ENCODE results near the gene ENSA. TPM values are rescaled to one million over a fixed set of nuclear protein-coding genes. Genes with fewer than 3 reads are reported as not detected.

The ENSA gene
- total RNA-seq (100 to 1,000 TPM; 108 to 158 (median 110) TPM), total RNA-seq (97.7 to 190 (median 156) reads per million in 29 experiments)
- total RNA-seq (2013) = 124 TPM

GRCh38 chr1:150629115-150629928 lies at the start of gene ENSA:
TSS of gene ENSA (minus strand) at chr1:150629612. CDS start at chr1:150629470, 142 bp downstream.
- CTCF ChIA-PET = interaction anchor here in 1 of 2 donors (0.5 to 3.2 kb wide), 15 partner anchors 8 to 558 kb away, joined by 3 to 37 read pairs (median 4); partner anchors contain the start of genes FALEC, GOLPH3L and MCL1

GRCh38 chr1:150678988-150679387 lies 49.6 kb upstream of the ENSA start:
- no CpG with 5 or more reads among the region's 1 CpG for WGBS (ENCODE audit: insufficient coverage)
- H3K36me3 ChIP-seq (ENCODE audit: control insufficient read depth in 2 of 2, extremely low read depth in 1 of 2, insufficient read depth in 1 of 2, low read length in 1 of 2) = peaks cover 0 to 10% of the 10 kb centered on the region in 2 donors
- no peak for ATAC-seq (replicated peaks in 1 of 4)
- no peak overlapping the region for H3K27ac Mint-ChIP-seq
- H3K36me3 Mint-ChIP-seq = peaks cover 31% of the 10 kb centered on the region
- H3K4me1 Mint-ChIP-seq = peaks cover 9 to 19% (median 14%) of the 10 kb centered on the region in 3 donors
- H3K9me3 Mint-ChIP-seq = no peaks in the 10 kb centered on the region
- ChIA-PET CTCF (no interaction called here), POLR2A (no interaction called here)
- H3K4me3 ChIP-seq (ENCODE audit: control insufficient read depth in 1 of 2, extremely low read depth in 1 of 2, low read length in 1 of 2) = no peak overlapping the region
- no peaks in the 10 kb centered on the region for H3K9me3 ChIP-seq
- no peak overlapping the region for H3K4me3 Mint-ChIP-seq
- no peak overlapping the region for H3K27ac ChIP-seq (ENCODE audit: low read length)
- H3K27me3 Mint-ChIP-seq = no peaks in the 10 kb centered on the region
- peaks cover 2 to 3% of the 10 kb centered on the region in 2 experiments for H3K4me1 ChIP-seq (ENCODE audit: control insufficient read depth in 1 of 2, extremely low read depth in 1 of 2, insufficient read depth in 2 of 2, low read length in 2 of 2)
- DNase-seq = no peak
- H3K27me3 ChIP-seq (replicated peaks in 1 of 2; ENCODE audit: control insufficient read depth in 2 of 2, extremely low read depth in 1 of 2, insufficient read depth in 2 of 2, low read length in 1 of 2) = no peaks in the 10 kb centered on the region

More at GRCh38 chr1:150629115-150629928, at the start of gene ENSA:
- Histone ChIP-seq H3K9me3 (no peaks in the 10 kb centered on the region), H3K4me1 (ENCODE audit: control insufficient read depth in 1 of 2, extremely low read depth in 1 of 2, insufficient read depth in 2 of 2, low read length in 2 of 2) (peaks cover 12 to 18% of the 10 kb centered on the region in 2 experiments), H3K27ac (ENCODE audit: low read length) (peak within 1 kb of the TSS; percentile 97), H3K36me3 (ENCODE audit: control insufficient read depth in 2 of 2, extremely low read depth in 1 of 2, insufficient read depth in 1 of 2, low read length in 1 of 2) (peaks cover 5 to 32% of the 10 kb centered on the region in 2 donors), H3K27me3 (replicated peaks in 1 of 2; ENCODE audit: control insufficient read depth in 2 of 2, extremely low read depth in 1 of 2, insufficient read depth in 2 of 2, low read length in 1 of 2) (no peaks in the 10 kb centered on the region), H3K4me3 (ENCODE audit: control insufficient read depth in 1 of 2, extremely low read depth in 1 of 2, low read length in 1 of 2) (peak within 1 kb of the TSS; percentile 76 to 96)
- peak within 1 kb of the TSS in 1 of 2 donors; percentile 65 for H3K27ac Mint-ChIP-seq
- WGBS (ENCODE audit: insufficient coverage) = 0% methylated on average over 28 of the region's 49 CpGs
- H3K4me1 Mint-ChIP-seq = peaks cover 0 to 19% (median 17%) of the 10 kb centered on the region in 3 donors
- ATAC-seq (replicated peaks in 1 of 4) (peak; percentile 86 to 93 (median 91)), DNase-seq (peak; percentile 91 to 99 (median 97))
- no peaks in the 10 kb centered on the region for H3K27me3 Mint-ChIP-seq
- H3K36me3 Mint-ChIP-seq = peaks cover 31% of the 10 kb centered on the region
- no peaks in the 10 kb centered on the region for H3K9me3 Mint-ChIP-seq
- no peak within 1 kb of the TSS for H3K4me3 Mint-ChIP-seq
- POLR2A ChIA-PET = interaction anchor here (0.5 to 3.3 kb wide), 23 partner anchors 9 to 272 kb away, joined by 3 to 32 read pairs (median 4); partner anchors contain the start of genes GOLPH3L (in 1 of the 2) and MCL1 (in 1 of the 2)

- no peak overlapping the region for H3K27ac ChIP-seq (ENCODE audit: low read length)
- DNase-seq = no peak
- Mint-ChIP-seq H3K27me3 (no peaks in the 10 kb centered on the region), H3K4me3 (no peak overlapping the region), H3K9me3 (no peaks in the 10 kb centered on the region), H3K4me1 (peaks cover 0 to 8% (median 8%) of the 10 kb centered on the region in 3 donors), H3K27ac (no peak overlapping the region), H3K36me3 (peaks cover 10% of the 10 kb centered on the region)
- no peak overlapping the region for H3K4me3 ChIP-seq (ENCODE audit: control insufficient read depth in 1 of 2, extremely low read depth in 1 of 2, low read length in 1 of 2)
- peaks cover 1 to 10% of the 10 kb centered on the region in 2 donors for H3K36me3 ChIP-seq (ENCODE audit: control insufficient read depth in 2 of 2, extremely low read depth in 1 of 2, insufficient read depth in 1 of 2, low read length in 1 of 2)
- ATAC-seq (replicated peaks in 1 of 4) = no peak
- 100% methylated on average over 1 of the region's 4 CpGs for WGBS (ENCODE audit: insufficient coverage)
- CTCF ChIA-PET = interaction anchor here in 1 of 2 donors (0.6 kb wide), 1 partner anchor 232 kb away, joined by 3 read pairs; no protein-coding TSS in a partner anchor
- H3K27me3 ChIP-seq (replicated peaks in 1 of 2; ENCODE audit: control insufficient read depth in 2 of 2, extremely low read depth in 1 of 2, insufficient read depth in 2 of 2, low read length in 1 of 2) = no peaks in the 10 kb centered on the region
- no peaks in the 10 kb centered on the region for H3K4me1 ChIP-seq (ENCODE audit: control insufficient read depth in 1 of 2, extremely low read depth in 1 of 2, insufficient read depth in 2 of 2, low read length in 2 of 2)
- H3K9me3 ChIP-seq = no peaks in the 10 kb centered on the region
- POLR2A ChIA-PET = interaction anchor here in 1 of 2 donors (0.7 kb wide), 1 partner anchor 91 kb away, joined by 4 read pairs; no protein-coding TSS in a partner anchor
Observed at GRCh38 chr1:150674881-150675280, 45.5 kb upstream of the ENSA start.

- WGBS (ENCODE audit: insufficient coverage) = 94% methylated on average over 6 of the region's 7 CpGs
Observed at GRCh38 chr1:150663321-150663720, 33.9 kb upstream of the ENSA start.

GRCh38 chr1:150662811-150663210 lies 33.4 kb upstream of the ENSA start:
- ChIA-PET POLR2A (no interaction called here), CTCF (interaction anchor here (0.5 to 0.6 kb wide), 2 partner anchors 239 to 593 kb away, joined by 3 to 4 read pairs; no protein-coding TSS in a partner anchor)
- ATAC-seq (replicated peaks in 1 of 4) = no peak
- Mint-ChIP-seq H3K4me1 (peaks cover 8 to 11% (median 9%) of the 10 kb centered on the region in 3 donors), H3K4me3 (no peak overlapping the region), H3K27ac (no peak overlapping the region), H3K27me3 (no peaks in the 10 kb centered on the region), H3K36me3 (peaks cover 41% of the 10 kb centered on the region), H3K9me3 (no peaks in the 10 kb centered on the region)
- H3K27ac ChIP-seq (ENCODE audit: low read length) = no peak overlapping the region
- H3K27me3 ChIP-seq (replicated peaks in 1 of 2; ENCODE audit: control insufficient read depth in 2 of 2, extremely low read depth in 1 of 2, insufficient read depth in 2 of 2, low read length in 1 of 2) = no peaks in the 10 kb centered on the region
- DNase-seq = no peak
- H3K4me3 ChIP-seq (ENCODE audit: control insufficient read depth in 1 of 2, extremely low read depth in 1 of 2, low read length in 1 of 2) = no peak overlapping the region
- no peaks in the 10 kb centered on the region for H3K9me3 ChIP-seq
- 98% methylated on average over 8 of the region's 9 CpGs for WGBS (ENCODE audit: insufficient coverage)
- H3K4me1 ChIP-seq (ENCODE audit: control insufficient read depth in 1 of 2, extremely low read depth in 1 of 2, insufficient read depth in 2 of 2, low read length in 2 of 2) = no peaks in the 10 kb centered on the region
- H3K36me3 ChIP-seq (ENCODE audit: control insufficient read depth in 2 of 2, extremely low read depth in 1 of 2, insufficient read depth in 1 of 2, low read length in 1 of 2) = peaks cover 5 to 28% of the 10 kb centered on the region in 2 donors

More at GRCh38 chr1:150663321-150663720, 33.9 kb upstream of the ENSA start:
- ChIA-PET CTCF (interaction anchor here in 1 of 2 donors (0.5 kb wide), 1 partner anchor 239 kb away, joined by 3 read pairs; no protein-coding TSS in a partner anchor), POLR2A (no interaction called here)
- Mint-ChIP-seq H3K27ac (no peak overlapping the region), H3K27me3 (no peaks in the 10 kb centered on the region), H3K9me3 (no peaks in the 10 kb centered on the region), H3K4me3 (no peak overlapping the region), H3K36me3 (peaks cover 39% of the 10 kb centered on the region), H3K4me1 (peaks cover 8 to 11% (median 9%) of the 10 kb centered on the region in 3 donors)
- H3K27me3 ChIP-seq (replicated peaks in 1 of 2; ENCODE audit: control insufficient read depth in 2 of 2, extremely low read depth in 1 of 2, insufficient read depth in 2 of 2, low read length in 1 of 2) = no peaks in the 10 kb centered on the region
- H3K4me3 ChIP-seq (ENCODE audit: control insufficient read depth in 1 of 2, extremely low read depth in 1 of 2, low read length in 1 of 2) = no peak overlapping the region
- H3K9me3 ChIP-seq = no peaks in the 10 kb centered on the region
- no peak overlapping the region for H3K27ac ChIP-seq (ENCODE audit: low read length)
- peaks cover 5 to 24% of the 10 kb centered on the region in 2 donors for H3K36me3 ChIP-seq (ENCODE audit: control insufficient read depth in 2 of 2, extremely low read depth in 1 of 2, insufficient read depth in 1 of 2, low read length in 1 of 2)
- ATAC-seq (replicated peaks in 1 of 4) = no peak
- DNase-seq = no peak
- no peaks in the 10 kb centered on the region for H3K4me1 ChIP-seq (ENCODE audit: control insufficient read depth in 1 of 2, extremely low read depth in 1 of 2, insufficient read depth in 2 of 2, low read length in 2 of 2)

GRCh38 chr1:150661156-150661555 lies 31.7 kb upstream of the ENSA start:
- no peaks in the 10 kb centered on the region for H3K27me3 ChIP-seq (replicated peaks in 1 of 2; ENCODE audit: control insufficient read depth in 2 of 2, extremely low read depth in 1 of 2, insufficient read depth in 2 of 2, low read length in 1 of 2)
- Mint-ChIP-seq H3K27me3 (no peaks in the 10 kb centered on the region), H3K27ac (no peak overlapping the region), H3K9me3 (no peaks in the 10 kb centered on the region), H3K4me3 (no peak overlapping the region), H3K4me1 (peaks cover 7 to 8% (median 8%) of the 10 kb centered on the region in 3 donors), H3K36me3 (peaks cover 43% of the 10 kb centered on the region)
- ChIA-PET POLR2A (interaction anchor here (0.7 kb wide), 2 partner anchors 85 to 463 kb away, joined by 3 to 4 read pairs; no protein-coding TSS in a partner anchor), CTCF (interaction anchor here in 1 of 2 donors (0.6 kb wide), 1 partner anchor 296 kb away, joined by 3 read pairs; no protein-coding TSS in a partner anchor)
- H3K4me1 ChIP-seq (ENCODE audit: control insufficient read depth in 1 of 2, extremely low read depth in 1 of 2, insufficient read depth in 2 of 2, low read length in 2 of 2) = no peaks in the 10 kb centered on the region
- no peak for DNase-seq
- H3K36me3 ChIP-seq (ENCODE audit: control insufficient read depth in 2 of 2, extremely low read depth in 1 of 2, insufficient read depth in 1 of 2, low read length in 1 of 2) = peaks cover 5 to 30% of the 10 kb centered on the region in 2 donors
- no CpG with 5 or more reads among the region's 5 CpGs for WGBS (ENCODE audit: insufficient coverage)
- no peak for ATAC-seq (replicated peaks in 1 of 4)
- H3K27ac ChIP-seq (ENCODE audit: low read length) = no peak overlapping the region
- H3K4me3 ChIP-seq (ENCODE audit: control insufficient read depth in 1 of 2, extremely low read depth in 1 of 2, low read length in 1 of 2) = no peak overlapping the region
- no peaks in the 10 kb centered on the region for H3K9me3 ChIP-seq

Measured in T-cell (primary cell).